ENCODE results near the gene KIFBP. TPM values are rescaled to one million over a fixed set of nuclear protein-coding genes. Genes with fewer than 3 reads are reported as not detected.
"Not testable (repeated sequence)": the region's sequence is repeated elsewhere in the genome, so short reads cannot be mapped to it uniquely, and the experiment has no call there.

The KIFBP gene
- total RNA-seq, 6 experiments from 2014 or later: 6.6 to 11.8 (median 9.0) TPM

DNA sequence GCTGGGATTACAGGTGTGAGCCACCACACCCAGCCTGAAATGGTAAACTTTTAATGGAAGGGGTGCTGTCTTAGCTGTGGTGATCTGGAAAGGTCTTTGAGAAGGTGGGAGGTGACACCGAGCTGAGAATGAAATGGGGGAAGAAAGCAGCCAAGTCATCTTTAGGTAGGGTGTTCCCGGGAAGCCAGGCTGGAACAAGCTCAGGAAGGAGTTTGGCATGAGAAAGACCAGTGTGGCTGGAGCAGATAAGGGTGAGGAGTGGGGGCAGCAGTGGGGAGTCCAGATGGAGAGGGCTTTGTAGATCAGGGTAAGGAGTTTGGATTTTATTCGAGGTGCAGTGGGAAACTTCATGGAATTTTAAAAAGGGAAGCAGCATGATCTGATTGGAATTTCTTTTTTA is 30.0 kb downstream of the KIFBP start:
- Histone ChIP-seq H3K27ac (no peak overlapping the region), H3K27me3 (no peaks in the 10 kb centered on the region), H3K4me3 (no peak overlapping the region), H3K9me3 (no peaks in the 10 kb centered on the region), H3K36me3 (peaks cover 0 to 14% (median 8%) of the 10 kb centered on the region in 4 donors), H3K4me1 (no peaks in the 10 kb centered on the region)
- DNase-seq (no peak), ATAC-seq (no peak)
- no peak for TF ChIP-seq CTCF (IDR thresholded peaks at IDR 0.05)
- no peak for TF ChIP-seq POLR2A (IDR thresholded peaks at IDR 0.05)
- 72% methylated on average over 3 of the region's 3 CpGs for WGBS (ENCODE audit: insufficient coverage, low coverage, low lambda C conversion rate, missing lambda C conversion rate)
- intact Hi-C loops (cut with DNase I): no loop called here

DNA sequence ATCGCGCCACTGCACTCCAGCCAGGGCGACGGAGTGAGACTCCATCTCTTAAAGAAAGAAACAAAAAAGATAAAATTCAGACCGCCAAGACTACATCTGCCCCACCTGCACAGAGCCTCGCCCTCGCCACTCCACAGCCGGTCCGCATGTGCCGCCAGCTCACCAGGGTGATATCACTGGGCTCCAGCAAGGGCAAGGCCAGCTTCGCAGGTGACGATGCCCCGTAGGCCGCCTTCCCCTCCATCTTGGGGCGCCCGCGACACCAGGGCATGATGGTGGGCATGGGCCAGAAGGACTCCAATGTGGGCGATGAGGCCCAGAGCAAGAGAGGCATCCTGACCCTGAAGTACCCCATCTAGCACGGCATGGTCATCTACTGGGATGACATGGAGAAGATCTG is 34.0 kb downstream of the KIFBP start:
- intact Hi-C loops (cut with DNase I): no loop called here
- H3K4me1 ChIP-seq: no peaks in the 10 kb centered on the region
- TF ChIP-seq POLR2A (IDR thresholded peaks at IDR 0.05): no peak
- TF ChIP-seq CTCF (IDR thresholded peaks at IDR 0.05): no peak
- H3K36me3 ChIP-seq: no peaks in the 10 kb centered on the region
- no peak for DNase-seq
- H3K27ac ChIP-seq: no peak overlapping the region
- no peak overlapping the region for H3K4me3 ChIP-seq
- no CpG with 5 or more reads among the region's 19 CpGs for WGBS (ENCODE audit: insufficient coverage, low coverage, low lambda C conversion rate, missing lambda C conversion rate)
- peak in 1 of 4 donors; percentile 32 for ATAC-seq
- H3K9me3 ChIP-seq: no peaks in the 10 kb centered on the region
- no peaks in the 10 kb centered on the region for H3K27me3 ChIP-seq

- Histone ChIP-seq H3K27me3 (no peaks in the 10 kb centered on the region), H3K9me3 (no peaks in the 10 kb centered on the region), H3K4me1 (no peaks in the 10 kb centered on the region), H3K36me3 (no peaks in the 10 kb centered on the region), H3K4me3 (no peak overlapping the region), H3K27ac (no peak overlapping the region)
- DNase-seq (no peak), ATAC-seq (no peak)
- 71% methylated on average over 4 of the region's 4 CpGs for WGBS (ENCODE audit: insufficient coverage, low coverage, low lambda C conversion rate, missing lambda C conversion rate)
- TF ChIP-seq CTCF (IDR thresholded peaks at IDR 0.05) (no peak), POLR2A (IDR thresholded peaks at IDR 0.05) (no peak)
- intact Hi-C loops (cut with DNase I): no loop called here
These were observed 36.8 kb downstream of the KIFBP start for GRCh38 chr10:69025370-69025896.

DNA sequence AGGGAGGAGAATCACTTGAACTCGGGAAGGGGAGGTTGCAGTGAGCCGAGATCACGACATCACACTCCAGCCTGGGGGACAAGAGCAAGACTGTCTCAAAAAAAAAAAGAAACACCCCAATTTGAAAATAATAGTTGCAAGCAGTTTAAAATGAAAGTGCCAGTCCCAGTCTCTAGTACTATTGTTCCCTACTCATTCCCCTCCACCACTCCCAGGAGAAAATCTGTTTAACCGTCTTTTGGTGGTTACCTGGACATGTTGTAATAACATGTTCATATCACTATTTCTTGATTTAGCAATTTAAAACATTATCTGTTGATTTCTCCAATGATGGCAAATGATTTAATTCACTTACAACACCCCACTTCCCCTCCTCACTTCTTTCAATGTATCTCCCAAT is 44.7 kb downstream of the KIFBP start:
- no peak for DNase-seq
- Histone ChIP-seq H3K27me3 (no peaks in the 10 kb centered on the region), H3K27ac (no peak overlapping the region), H3K36me3 (no peaks in the 10 kb centered on the region), H3K4me3 (no peak overlapping the region), H3K4me1 (no peaks in the 10 kb centered on the region), H3K9me3 (no peaks in the 10 kb centered on the region)
- TF ChIP-seq CTCF (IDR thresholded peaks at IDR 0.05): no peak
- no peak for TF ChIP-seq POLR2A (IDR thresholded peaks at IDR 0.05)
- WGBS (ENCODE audit: insufficient coverage, low coverage, low lambda C conversion rate, missing lambda C conversion rate): 73% methylated on average over 4 of the region's 4 CpGs
- no peak for ATAC-seq
- intact Hi-C loops (cut with DNase I): no loop called here

- Histone ChIP-seq H3K27me3 (no peaks in the 10 kb centered on the region), H3K27ac (no peak overlapping the region), H3K4me1 (no peaks in the 10 kb centered on the region), H3K4me3 (no peak overlapping the region), H3K9me3 (no peaks in the 10 kb centered on the region), H3K36me3 (no peaks in the 10 kb centered on the region)
- no CpG with 5 or more reads among the region's 1 CpG for WGBS (ENCODE audit: insufficient coverage, low coverage, low lambda C conversion rate, missing lambda C conversion rate)
- no peak for DNase-seq
- ATAC-seq: no peak
- intact Hi-C loops (cut with DNase I): no loop called here
- no peak for TF ChIP-seq CTCF (IDR thresholded peaks at IDR 0.05)
- TF ChIP-seq POLR2A (IDR thresholded peaks at IDR 0.05): no peak
These were observed 48.9 kb downstream of the KIFBP start for GRCh38 chr10:69037489-69037888.

DNA sequence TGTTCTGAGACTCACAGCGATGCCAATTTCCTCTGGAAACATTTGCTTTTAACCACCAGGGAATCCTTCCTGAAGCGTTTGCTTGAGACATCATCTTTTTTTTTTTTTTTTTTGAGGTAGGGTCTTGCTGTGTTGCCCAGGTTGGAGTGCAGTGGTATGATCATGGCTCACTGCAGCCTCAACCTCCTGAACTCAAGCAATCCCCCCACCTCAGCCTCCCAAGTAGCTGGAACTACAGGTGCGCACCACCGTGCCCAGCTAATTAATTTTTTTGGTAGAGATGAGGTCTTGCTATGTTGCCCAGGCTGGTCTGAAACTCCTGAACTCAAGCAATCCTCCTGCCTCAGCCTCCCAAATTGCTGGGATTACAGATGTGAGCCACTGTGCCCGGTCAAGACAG is 52.3 kb downstream of the KIFBP start:
- H3K9me3 ChIP-seq; ATAC-seq; intact Hi-C loops (cut with DNase I); H3K27ac ChIP-seq; H3K36me3 ChIP-seq; H3K4me3 ChIP-seq; H3K27me3 ChIP-seq; H3K4me1 ChIP-seq; DNase-seq: not testable (repeated sequence)
- WGBS (ENCODE audit: insufficient coverage, low coverage, low lambda C conversion rate, missing lambda C conversion rate): 59% methylated on average over 4 of the region's 5 CpGs

All from right lobe of liver (tissue), 6 donors.